ENCODE measurements around the gene WDR53.
"Not testable (repeated sequence)": the region's sequence is repeated elsewhere in the genome, so short reads cannot be mapped to it uniquely, and the experiment has no call there.

Gene WDR53

DNA sequence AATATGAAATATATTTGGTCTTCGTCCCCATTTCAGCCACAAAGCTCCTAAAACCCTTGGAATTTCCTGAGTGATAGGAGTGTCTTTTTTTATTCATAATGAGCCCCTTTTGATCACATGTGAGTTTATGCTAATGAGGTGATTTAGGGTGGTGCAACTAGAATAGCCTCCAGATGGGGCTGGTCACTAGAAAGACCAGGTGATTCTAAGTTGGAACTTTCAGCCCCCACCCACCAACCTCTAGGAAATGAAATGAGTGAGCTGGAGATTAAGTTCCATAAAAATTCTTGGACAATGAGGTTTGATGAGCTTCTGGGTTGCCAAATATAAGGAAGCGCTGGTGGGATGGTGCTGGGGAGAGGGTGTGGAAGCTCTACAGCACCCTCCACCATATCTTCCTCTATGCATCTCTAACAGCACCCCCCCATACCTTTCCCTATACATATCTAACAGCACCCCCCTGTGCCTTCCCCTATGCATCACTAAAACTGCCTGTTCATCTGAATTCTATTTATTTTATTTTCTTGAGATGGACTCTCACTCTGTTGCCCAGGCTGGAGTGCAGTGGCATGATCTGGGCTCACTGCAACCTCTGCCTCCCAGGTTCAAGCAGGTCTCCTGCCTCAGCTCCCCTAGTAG, 51.1 kb downstream of the WDR53 start:
- peak; percentile 19 for DNase-seq (ENCODE audit: low spot score)

DNA sequence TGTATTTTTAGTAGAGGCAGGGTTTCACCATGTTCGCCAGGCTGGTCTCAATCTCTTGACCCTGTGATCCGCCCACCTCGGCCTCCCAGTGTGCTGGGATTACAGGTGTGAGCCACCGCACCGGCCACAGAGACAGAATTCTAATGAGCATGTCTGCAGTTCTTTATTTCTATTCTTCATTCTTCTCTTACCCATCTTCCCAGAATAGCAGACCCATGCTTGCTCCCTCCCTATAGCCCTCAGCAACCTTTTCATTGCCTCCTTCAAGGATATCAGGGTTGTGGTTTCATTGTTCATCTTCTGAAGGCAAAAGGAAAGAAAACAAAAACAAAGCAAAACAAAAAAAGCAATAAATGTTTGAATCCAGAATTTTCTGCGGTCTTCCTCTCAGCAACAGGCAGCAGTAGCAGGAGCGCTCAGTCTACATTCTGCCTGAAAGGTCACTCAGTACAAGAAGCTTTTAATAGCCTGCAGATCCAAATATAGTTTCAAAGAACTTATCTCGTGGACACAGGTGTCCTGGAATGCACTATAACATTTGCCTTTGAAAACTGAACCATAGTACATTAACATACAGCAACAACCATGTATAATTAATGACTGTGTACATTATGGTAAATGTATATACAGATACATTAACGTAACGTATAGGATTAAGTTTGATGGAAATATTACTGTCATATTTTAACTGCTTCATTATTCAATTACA, 53.3 kb downstream of the WDR53 start, which contains the start of gene SMCO1:
Gene SMCO1 (minus strand): TSS at position 434 of the 709 bp plus-strand sequence. CDS start 137 bp downstream, at position 297.
- no peak for DNase-seq (ENCODE audit: low spot score)

GRCh38 chr3:196514350-196514716, 54.0 kb downstream of the WDR53 start:
- DNase-seq (ENCODE audit: low spot score) = no peak

DNA sequence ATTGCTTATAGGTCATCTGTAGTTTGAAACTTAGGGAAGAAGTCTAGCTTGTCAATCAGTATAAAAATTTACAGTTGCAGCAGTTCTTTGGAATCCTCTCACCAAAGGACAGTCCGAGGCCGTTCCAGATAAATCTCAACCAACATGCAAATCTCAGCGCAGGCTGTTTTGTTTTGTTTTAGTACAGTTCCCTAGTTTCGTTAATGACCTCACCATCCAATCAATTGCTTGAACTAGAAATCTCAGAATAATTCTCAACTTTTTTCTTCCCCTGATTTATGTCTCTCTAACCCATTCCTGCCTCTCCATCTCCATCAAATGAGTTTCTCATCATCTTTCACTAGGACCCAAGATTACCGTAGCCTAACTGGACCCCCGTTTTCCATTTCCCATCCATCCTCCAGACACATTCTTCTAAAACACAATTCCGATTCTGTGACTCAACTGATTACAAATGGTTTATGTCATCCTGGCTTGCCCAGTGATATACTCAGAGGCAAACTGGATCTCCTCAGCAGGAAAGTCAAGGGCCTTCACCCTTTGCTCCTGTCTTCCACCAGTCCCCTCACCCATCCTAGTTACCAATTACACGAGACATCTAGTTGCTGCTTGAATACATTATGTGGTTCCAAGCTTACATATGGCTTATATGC, 54.5 kb downstream of the WDR53 start:
- DNase-seq (ENCODE audit: low spot score) = peak; percentile 69

DNA sequence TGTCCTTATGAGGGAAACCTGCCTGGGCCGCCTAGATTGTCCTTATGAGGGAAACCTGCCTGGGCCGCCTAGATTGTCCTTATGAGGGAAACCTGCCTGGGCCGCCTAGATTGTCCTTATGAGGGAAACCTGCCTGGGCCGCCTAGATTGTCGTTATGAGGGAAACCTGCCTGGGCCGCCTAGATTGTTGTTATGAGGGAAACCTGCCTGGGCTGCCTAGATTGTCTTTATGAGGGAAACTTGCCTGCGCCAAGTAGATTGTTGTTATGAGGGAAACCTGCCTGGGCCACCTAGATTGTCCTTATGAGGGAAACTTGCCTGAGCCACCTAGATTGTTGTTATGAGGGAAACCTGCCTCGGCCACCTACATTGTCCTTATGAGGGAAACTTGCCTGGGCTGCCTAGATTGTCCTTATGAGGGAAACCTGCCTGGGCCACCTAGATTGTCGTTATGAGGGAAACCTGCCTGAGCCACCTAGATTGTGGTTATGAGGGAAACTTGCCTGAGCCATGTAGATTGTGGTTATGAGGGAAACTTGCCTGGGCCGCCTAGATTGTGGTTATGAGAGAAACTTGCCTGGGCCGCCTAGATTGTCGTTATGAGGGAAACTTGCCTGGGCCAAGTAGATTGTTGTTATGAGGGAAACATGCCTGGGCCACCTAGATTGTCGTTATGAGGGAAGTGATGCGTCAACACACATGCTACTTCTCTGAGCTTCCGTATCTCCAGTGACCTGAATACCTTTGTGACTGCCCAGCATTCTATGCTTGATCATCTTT, 56.5 kb downstream of the WDR53 start:
- DNase-seq (ENCODE audit: low spot score) = not testable (repeated sequence)

- DNase-seq (ENCODE audit: low spot score) = not testable (repeated sequence)
These were observed 57.2 kb downstream of the WDR53 start for GRCh38 chr3:196511108-196511507.

- peak; percentile 14 for DNase-seq (ENCODE audit: low spot score)
These were observed 61.7 kb downstream of the WDR53 start for GRCh38 chr3:196506687-196507086.

DNA sequence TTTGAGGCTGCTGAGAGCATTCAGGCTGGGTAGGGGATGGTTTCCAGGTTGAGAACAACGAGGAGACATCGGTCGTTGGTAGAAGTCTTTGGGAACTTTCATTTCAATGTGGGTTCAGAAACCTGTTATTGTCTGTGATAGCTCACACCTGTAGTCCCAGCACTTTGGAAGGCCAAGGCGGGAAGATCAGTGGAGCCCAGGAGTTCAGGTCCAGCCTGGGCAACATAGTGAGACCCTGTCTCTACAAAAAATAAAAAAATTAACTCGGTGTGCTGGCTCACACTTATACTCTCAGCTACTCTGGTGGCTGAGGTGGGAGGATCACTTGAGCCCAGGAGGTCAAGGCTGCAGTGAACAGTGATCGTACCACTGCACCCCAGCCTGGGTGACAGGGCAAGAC, 63.8 kb downstream of the WDR53 start:
- DNase-seq (ENCODE audit: low spot score) = no peak
